Cardiac fibroblast (primary cell): ENCODE results near the gene U2AF1.
"Not testable (repeated sequence)": the region's sequence is repeated elsewhere in the genome, so short reads cannot be mapped to it uniquely, and the experiment has no call there.

Source experiments
- DNase-seq, 2 donors: peaks; one replicate each; pipeline versions ENCODE4 v3.0.0 to v3.0.0-alpha.2; 2010; ENCODE audit warnings: low read depth in 2 of 2
- H3K4me3 ChIP-seq, 2 donors: replicated peaks in 1 of 2; 1 replicate in 1 of 2; 2 replicates in 1 of 2; pipeline ENCODE4 v1.5.1; 2011; ENCODE audit warnings: low read depth in 2 of 2, low read length in 2 of 2, mild to moderate bottlenecking in 2 of 2, moderate library complexity in 1 of 2

U2AF1 gene

DNA sequence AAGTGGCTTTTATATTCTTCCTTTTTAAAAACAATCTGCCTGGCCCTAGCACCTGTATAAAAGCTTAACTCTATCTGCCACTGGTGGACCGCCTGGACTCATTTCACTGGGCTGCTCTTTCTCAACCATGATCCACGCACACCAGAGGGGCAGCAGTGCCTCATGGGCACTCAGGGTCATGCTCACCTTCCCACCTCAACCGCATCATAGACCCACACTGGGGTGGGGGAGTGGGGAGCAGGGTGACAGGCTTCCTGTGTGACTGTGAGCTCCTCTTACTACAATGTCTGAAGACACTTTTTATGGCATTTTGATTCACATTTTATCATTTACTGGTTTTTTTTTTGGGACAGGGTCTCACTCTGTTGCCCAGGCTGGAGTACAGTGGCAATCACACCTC lies 16.4 kb downstream of the U2AF1 start:
- not testable (repeated sequence) for H3K4me3 ChIP-seq, DNase-seq

- not testable (repeated sequence) for H3K4me3 ChIP-seq, DNase-seq
Measured at GRCh38 chr21:43089463-43089862, 17.9 kb downstream of the U2AF1 start.

DNA sequence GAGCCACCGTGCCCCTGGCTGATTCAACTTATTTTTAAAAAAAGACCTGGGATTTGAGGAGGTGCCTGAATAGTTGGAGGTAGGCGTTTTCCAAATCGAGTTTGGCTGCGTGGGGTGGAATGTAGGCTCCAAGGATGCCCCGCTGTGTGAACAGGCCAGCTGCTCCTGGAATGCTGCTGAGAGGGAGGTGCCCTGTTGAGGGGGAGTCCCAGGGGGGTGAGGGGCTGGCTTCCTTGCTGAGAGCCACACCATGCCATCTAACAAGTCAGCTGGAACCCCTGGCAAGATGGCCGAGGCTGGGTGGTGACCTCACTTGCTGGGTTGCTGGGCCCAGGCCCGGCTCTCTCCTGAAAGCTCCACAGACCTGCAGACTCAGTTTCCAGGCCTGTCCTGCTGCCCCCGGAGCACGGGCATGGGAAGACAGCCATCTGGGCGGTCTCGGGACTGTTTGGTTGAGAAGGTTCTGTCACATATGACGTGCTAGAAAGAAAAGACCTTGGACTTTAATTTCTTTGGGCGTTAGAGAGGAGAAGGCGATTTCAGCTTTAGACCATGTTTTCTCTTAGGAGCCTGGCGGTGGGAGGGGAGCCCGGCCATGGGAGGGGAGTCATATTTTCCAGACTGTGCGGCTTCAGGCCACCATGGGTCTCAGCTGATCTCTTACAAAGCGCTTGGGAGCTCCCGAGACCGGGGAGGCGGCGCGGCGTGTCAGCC lies 24.6 kb downstream of the U2AF1 start:
- not testable (repeated sequence) for H3K4me3 ChIP-seq, DNase-seq

- DNase-seq, H3K4me3 ChIP-seq: not testable (repeated sequence)
Measured at GRCh38 chr21:43076643-43077042, 30.7 kb downstream of the U2AF1 start.

- H3K4me3 ChIP-seq, DNase-seq: not testable (repeated sequence)
Measured at GRCh38 chr21:43076023-43076637, 31.2 kb downstream of the U2AF1 start.

- DNase-seq, H3K4me3 ChIP-seq: not testable (repeated sequence)
Measured at GRCh38 chr21:43075170-43076022, 32.0 kb downstream of the U2AF1 start, which contains the start of gene CBS. TSS of gene CBS (minus strand) at chr21:43075835. CDS start at chr21:43072193, 3,642 bp downstream.

DNA sequence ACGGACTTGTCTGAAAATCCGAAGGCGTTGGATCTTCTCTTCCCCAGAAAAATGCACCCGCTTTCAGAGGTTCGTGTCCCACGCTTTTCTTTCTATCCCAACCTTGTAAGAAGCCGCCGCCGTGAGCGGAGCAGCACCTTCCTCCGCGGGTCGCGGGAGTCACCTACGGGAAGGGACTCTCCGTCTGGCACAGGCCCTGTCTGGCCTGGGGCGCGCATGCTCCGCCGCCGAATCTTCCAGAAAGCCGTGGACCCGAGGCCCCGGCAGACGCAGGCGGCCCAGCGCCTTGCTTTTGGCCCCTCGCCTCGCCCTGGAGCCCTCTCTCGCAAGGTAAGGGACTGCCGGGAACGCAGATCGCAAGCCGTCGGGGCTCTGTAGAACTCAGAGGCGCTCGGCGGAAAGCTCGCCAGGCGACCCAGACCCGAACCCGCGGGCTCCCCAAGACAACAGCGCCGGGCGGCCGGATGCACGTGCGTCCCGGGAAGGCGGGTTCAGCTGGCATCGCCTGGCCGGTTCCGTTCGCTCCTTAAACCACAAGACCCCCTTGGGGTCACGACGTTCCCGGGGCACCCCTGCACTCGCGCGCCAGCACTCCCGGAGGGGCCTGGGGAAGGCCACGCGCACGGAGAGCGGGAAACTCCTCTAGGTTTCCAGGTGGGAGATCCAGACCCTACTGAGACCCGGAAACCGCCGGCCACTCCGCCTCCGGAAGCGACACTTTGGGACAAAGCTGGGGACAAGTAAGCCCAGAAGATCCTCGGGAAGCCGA lies 32.8 kb downstream of the U2AF1 start:
- DNase-seq, H3K4me3 ChIP-seq: not testable (repeated sequence)

- not testable (repeated sequence) for DNase-seq, H3K4me3 ChIP-seq
Measured at GRCh38 chr21:43072742-43073141, 34.6 kb downstream of the U2AF1 start.

- H3K4me3 ChIP-seq, DNase-seq: not testable (repeated sequence)
Measured at GRCh38 chr21:43069682-43070081, 37.7 kb downstream of the U2AF1 start.

GRCh38 chr21:43068065-43068464 lies 39.3 kb downstream of the U2AF1 start:
- DNase-seq, H3K4me3 ChIP-seq: not testable (repeated sequence)

- not testable (repeated sequence) for H3K4me3 ChIP-seq, DNase-seq
Measured at GRCh38 chr21:43066690-43067089, 40.7 kb downstream of the U2AF1 start.

- not testable (repeated sequence) for H3K4me3 ChIP-seq, DNase-seq
Measured at GRCh38 chr21:43065991-43066390, 41.4 kb downstream of the U2AF1 start.

DNA sequence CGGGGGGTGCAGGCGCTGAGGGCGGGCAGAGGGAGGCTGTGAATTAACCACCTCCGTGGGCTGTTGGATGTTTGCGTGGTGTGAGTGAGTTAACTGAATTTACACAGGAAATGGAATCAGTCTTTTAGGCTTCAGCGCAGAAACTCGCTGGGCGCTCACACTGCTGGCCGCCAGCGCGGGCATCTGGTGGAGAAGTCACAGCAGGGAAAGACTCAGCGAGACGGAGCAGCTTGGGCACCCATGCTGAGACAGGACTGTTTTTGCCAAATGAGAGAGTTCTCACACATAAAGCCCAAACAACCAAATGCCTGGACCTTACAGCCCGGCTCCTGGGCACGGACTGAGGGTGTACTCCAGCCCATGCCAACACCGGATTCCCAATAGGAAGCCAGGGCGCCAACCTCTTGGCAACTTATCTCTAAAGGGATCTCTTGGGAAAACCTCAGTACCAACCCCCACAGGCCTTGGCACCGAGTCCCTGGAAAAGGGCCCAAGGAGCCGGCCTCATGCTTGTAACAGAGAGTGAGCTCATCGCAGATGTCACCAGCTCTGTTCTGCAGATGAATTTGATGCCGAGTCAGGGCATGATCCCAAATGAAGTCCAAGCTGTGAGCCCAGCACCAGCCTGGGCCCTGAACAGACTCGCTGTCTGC lies 43.0 kb downstream of the U2AF1 start:
- H3K4me3 ChIP-seq, DNase-seq: not testable (repeated sequence)

- DNase-seq, H3K4me3 ChIP-seq: not testable (repeated sequence)
Measured at GRCh38 chr21:43062955-43063664, 44.3 kb downstream of the U2AF1 start.

DNA sequence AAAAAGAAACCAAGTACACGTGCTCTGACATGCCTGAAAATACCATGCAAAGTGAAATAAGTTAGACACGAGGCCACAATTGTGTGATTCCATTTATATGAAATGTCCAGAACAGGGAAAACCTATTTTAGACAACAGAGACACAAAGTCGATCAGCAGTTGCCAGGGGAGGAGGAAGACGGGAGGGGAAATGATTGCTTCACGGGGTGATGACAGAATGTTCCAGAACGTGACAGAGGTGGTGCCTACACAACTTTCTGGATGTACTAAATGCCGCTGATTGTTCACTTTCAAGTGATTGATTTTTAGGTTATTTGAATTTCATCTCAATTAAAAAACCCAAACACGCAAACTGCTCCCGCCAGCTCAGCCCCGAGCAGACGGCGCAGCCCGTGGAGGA lies 54.3 kb downstream of the U2AF1 start:
- H3K4me3 ChIP-seq, DNase-seq: not testable (repeated sequence)

- not testable (repeated sequence) for DNase-seq, H3K4me3 ChIP-seq
Measured at GRCh38 chr21:43045876-43046821, 61.2 kb downstream of the U2AF1 start.
